Measurements from ENCODE around the gene GALNT6.
"Not testable (repeated sequence)": the region's sequence is repeated elsewhere in the genome, so short reads cannot be mapped to it uniquely, and the experiment has no call there.

The GALNT6 gene

GRCh38 chr12:51320311-51320694 lies 70.9 kb downstream of the GALNT6 start:
- no peak for DNase-seq

DNA sequence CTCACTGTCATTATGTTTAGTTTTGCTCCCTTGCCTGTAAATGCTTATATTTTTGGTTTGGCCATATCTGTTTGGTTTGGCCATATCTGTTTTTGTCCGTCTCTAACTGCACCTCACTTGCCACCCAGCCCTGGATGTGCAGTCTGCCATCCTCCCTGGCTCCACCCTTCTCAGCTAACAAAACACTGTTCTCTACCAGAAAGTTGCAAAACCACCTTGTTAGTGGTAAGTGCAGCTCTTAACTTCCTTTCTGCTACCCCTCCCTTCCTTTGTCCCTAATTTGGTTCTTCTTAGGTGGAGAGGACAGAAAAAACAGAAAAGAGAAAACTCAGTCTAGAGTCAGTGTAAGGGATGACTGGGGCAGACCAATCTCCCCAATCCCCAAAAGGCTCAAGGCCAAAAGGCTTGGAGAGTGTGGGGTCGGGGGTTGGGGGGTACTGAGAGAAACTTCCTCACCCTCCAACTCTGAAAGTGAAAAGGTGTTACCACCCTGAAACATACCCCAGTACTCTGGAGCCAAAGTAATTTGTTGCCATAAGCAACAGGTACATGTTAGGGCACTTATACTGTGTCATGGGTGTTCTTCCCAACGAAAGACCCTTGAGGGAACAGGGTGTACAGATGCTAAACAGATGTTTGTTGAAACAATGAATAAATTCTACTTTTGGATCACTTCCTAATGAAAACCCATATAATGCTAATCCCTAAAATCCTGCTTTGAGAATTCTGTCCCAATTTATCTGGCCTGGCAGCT lies 72.2 kb downstream of the GALNT6 start:
- DNase-seq: no peak

- DNase-seq: not testable (repeated sequence)
Measured at GRCh38 chr12:51318057-51318806, 73.0 kb downstream of the GALNT6 start.

GRCh38 chr12:51311389-51311788 lies 79.8 kb downstream of the GALNT6 start:
- DNase-seq: no peak

DNA sequence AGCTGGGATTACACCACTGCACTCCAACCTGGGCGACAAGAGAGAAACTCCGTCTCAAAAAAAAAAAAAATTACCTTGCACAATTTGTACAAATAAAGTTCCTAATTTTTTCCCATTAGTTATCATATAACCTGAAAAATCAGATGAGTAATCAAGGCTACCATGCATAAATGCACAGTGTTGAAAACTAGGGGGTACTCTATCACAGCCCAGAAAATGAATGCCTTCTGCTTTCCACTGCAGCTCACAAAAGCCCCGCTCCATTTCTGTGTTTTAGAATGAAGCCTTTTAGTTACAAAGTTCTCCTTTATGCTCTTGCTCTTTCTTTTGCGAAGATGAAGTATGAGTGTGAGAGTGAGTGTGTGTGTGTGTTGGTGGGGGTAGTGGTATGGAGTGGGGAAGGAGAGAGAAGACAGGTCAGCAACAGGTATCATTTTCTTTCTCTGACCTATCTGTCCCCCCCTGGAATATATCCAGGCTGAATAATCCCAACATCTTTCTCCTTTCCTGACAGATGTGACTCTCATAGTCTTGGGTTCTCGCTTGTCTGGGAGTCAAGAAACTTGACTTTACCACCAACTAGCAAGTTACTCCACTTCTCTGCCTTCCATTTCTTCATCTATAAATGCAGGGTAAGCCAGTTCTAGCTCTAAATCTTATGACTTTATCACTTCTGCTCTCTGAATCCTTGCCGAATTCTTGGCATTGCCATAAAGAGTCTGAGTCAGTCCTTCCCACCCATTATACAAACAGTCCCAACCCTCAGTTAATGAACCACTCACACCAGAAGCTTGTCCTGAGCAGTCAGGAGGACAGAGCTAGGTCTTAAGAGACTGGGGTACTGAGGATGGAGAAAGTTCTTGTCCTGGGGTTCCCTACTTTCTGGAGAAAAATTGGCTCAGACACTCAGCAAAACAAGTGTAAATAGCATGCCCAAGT lies 83.3 kb downstream of the GALNT6 start:
- no peak for DNase-seq

DNA sequence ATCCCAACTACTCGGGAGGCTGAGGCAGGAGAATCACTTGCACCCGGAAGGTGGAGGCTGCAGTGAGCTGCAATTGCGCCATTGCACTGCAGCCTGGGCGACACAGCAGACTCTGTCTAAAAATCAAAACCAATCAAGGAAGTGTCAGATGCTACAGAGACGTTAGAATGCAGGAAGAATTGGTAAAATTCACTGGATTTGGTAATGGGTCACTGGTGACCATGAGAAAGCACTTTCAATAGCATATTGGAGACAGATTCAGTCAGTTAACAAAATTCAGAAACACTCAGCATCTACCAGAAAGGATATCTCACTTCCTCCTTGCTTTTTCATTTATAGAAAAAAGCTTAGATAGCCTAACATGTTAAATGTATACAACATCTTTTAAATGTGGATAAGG lies 84.7 kb downstream of the GALNT6 start:
- DNase-seq: no peak

Data from NCI-H1694 treated with DMSO at 0.1 percent for 48 hours (cell line).